Stimulated activated CD8-positive, alpha-beta memory T cell treated with anti-CD3 and anti-CD28 coated beads, Interleukin-4, amount 100 ng/mL, for 4 hours (primary cell): ENCODE measurements around the gene ARMH3.
"Not testable (repeated sequence)": the region's sequence is repeated elsewhere in the genome, so short reads cannot be mapped to it uniquely, and the experiment has no call there.

Experiments
- DNase-seq, 2 donors: peaks; one replicate each; pipeline ENCODE4 v3.0.0-alpha.2; 2020; ENCODE audit warnings: low read depth in 2 of 2, low spot score in 1 of 2

Gene ARMH3

GRCh38 chr10:101987136-101987535, 68.8 kb downstream of the ARMH3 start:
- DNase-seq = no peak

GRCh38 chr10:101986624-101986971, 69.4 kb downstream of the ARMH3 start:
- DNase-seq = no peak

- DNase-seq = not testable (repeated sequence)
These were observed 75.3 kb downstream of the ARMH3 start for GRCh38 chr10:101980677-101981076.

GRCh38 chr10:101974091-101974971, 81.6 kb downstream of the ARMH3 start:
- DNase-seq = no peak

GRCh38 chr10:101972761-101973160, 83.2 kb downstream of the ARMH3 start:
- no peak for DNase-seq

- no peak for DNase-seq
These were observed 86.5 kb downstream of the ARMH3 start for GRCh38 chr10:101969412-101969922.

GRCh38 chr10:101968940-101969321, 87.0 kb downstream of the ARMH3 start:
- no peak for DNase-seq

GRCh38 chr10:101968286-101968939, 87.6 kb downstream of the ARMH3 start:
- no peak for DNase-seq

- DNase-seq = no peak
These were observed 88.3 kb downstream of the ARMH3 start for GRCh38 chr10:101967713-101968112.

- no peak for DNase-seq
These were observed 88.9 kb downstream of the ARMH3 start for GRCh38 chr10:101967119-101967518.

- DNase-seq = no peak
These were observed 90.8 kb downstream of the ARMH3 start for GRCh38 chr10:101965075-101965765.

- no peak for DNase-seq
These were observed 94.1 kb downstream of the ARMH3 start for GRCh38 chr10:101961591-101962498.

GRCh38 chr10:101960879-101961395, 95.0 kb downstream of the ARMH3 start:
- no peak for DNase-seq

- DNase-seq = no peak
These were observed 96.5 kb downstream of the ARMH3 start for GRCh38 chr10:101959346-101959916.

- DNase-seq = no peak
These were observed 97.3 kb downstream of the ARMH3 start for GRCh38 chr10:101958691-101959090.

- DNase-seq = no peak
These were observed 99.1 kb downstream of the ARMH3 start for GRCh38 chr10:101956898-101957297.

- DNase-seq = no peak
These were observed 99.9 kb downstream of the ARMH3 start for GRCh38 chr10:101956117-101956516.

GRCh38 chr10:101952191-101952590, 103.8 kb downstream of the ARMH3 start:
- no peak for DNase-seq

- DNase-seq = no peak
These were observed 105.8 kb downstream of the ARMH3 start for GRCh38 chr10:101950213-101950612.

GRCh38 chr10:101941871-101942270, 114.1 kb downstream of the ARMH3 start:
- DNase-seq = no peak
